Activated gamma-delta T cell treated with Interleukin-2 at 50 U/mL for 16 hours (primary cell): ENCODE measurements around the gene FNDC10.
"Not testable (repeated sequence)": the region's sequence is repeated elsewhere in the genome, so short reads cannot be mapped to it uniquely, and the experiment has no call there.

Experiments
- DNase-seq: peaks from one replicate; pipeline ENCODE4 v3.0.0-alpha.2; 2020

Gene FNDC10

GRCh38 chr1:1597275-1597930 lies 2.5 kb downstream of the FNDC10 start:
- no peak for DNase-seq

GRCh38 chr1:1596493-1597274 lies 3.3 kb downstream of the FNDC10 start:
- DNase-seq: no peak

- not testable (repeated sequence) for DNase-seq
These were observed 4.6 kb downstream of the FNDC10 start for GRCh38 chr1:1595341-1595740.

GRCh38 chr1:1594602-1595260 lies 5.2 kb downstream of the FNDC10 start:
- no peak for DNase-seq

- no peak for DNase-seq
These were observed 5.9 kb downstream of the FNDC10 start for GRCh38 chr1:1593834-1594601.

GRCh38 chr1:1591452-1591851 lies 8.5 kb downstream of the FNDC10 start:
- no peak for DNase-seq

GRCh38 chr1:1583347-1584010 lies 16.5 kb downstream of the FNDC10 start:
- no peak for DNase-seq

- DNase-seq: no peak
These were observed 17.2 kb downstream of the FNDC10 start for GRCh38 chr1:1582585-1583346.

- no peak for DNase-seq
These were observed 21.5 kb downstream of the FNDC10 start for GRCh38 chr1:1578371-1578940.

GRCh38 chr1:1577367-1578011 lies 22.4 kb downstream of the FNDC10 start:
- DNase-seq: no peak

- peak; percentile 91 for DNase-seq
These were observed 25.0 kb downstream of the FNDC10 start, which contains the start of gene SSU72 for GRCh38 chr1:1574721-1575537. Gene SSU72 (minus strand): TSS chr1:1574863. CDS start chr1:1574557, 306 bp downstream.

- peak; percentile 60 for DNase-seq
These were observed 25.9 kb downstream of the FNDC10 start for GRCh38 chr1:1573843-1574720.

- no peak for DNase-seq
These were observed 30.6 kb downstream of the FNDC10 start for GRCh38 chr1:1569341-1569740.

GRCh38 chr1:1567891-1568291 lies 32.0 kb downstream of the FNDC10 start:
- DNase-seq: no peak

GRCh38 chr1:1567152-1567875 lies 32.6 kb downstream of the FNDC10 start:
- no peak for DNase-seq

GRCh38 chr1:1565340-1565739 lies 34.6 kb downstream of the FNDC10 start:
- DNase-seq: no peak

GRCh38 chr1:1564268-1564667 lies 35.7 kb downstream of the FNDC10 start:
- DNase-seq: no peak

GRCh38 chr1:1563688-1564087 lies 36.2 kb downstream of the FNDC10 start:
- no peak for DNase-seq
